Measurements from ENCODE around the gene WIF1.

WIF1 gene

GRCh38 chr12:65121049-65121955 lies at the start of gene WIF1:
WIF1 (minus strand) TSS chr12:65121305; CDS start chr12:65121191, 114 bp downstream.
- DNase-seq, result peak; percentile 7

DNA sequence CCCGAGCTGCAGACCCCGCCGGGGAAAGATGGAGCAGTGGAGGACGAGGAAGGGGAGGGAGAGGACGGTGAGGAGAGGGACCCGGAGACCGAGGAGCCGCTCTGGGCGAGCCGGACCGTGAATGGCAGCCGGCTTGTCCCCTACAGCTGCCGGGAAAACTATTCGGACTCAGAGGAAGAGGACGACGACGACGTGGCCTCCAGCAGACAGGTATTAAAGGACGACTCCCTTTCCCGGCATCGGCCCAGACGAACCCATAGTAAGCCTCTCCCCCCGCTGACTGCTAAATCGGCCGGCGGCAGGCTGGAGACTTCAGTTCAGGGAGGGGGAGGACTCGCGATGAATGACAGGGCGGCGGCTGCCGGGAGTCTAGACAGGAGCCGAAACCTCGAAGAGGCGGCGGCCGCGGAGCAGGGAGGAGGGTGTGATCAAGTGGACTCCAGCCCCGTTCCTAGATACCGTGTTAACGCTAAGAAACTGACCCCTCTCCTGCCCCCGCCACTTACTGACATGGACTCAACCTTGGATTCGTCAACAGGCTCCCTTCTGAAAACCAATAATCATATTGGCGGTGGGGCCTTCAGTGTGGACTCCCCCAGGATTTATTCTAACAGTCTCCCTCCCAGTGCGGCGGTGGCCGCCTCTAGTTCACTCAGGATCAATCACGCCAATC lies 49.2 kb upstream of the WIF1 start:
- peak; percentile 72 for DNase-seq

- peak; percentile 93 for DNase-seq
Observed at GRCh38 chr12:65169320-65170208, 48.5 kb upstream of the WIF1 start, which contains the start of gene LEMD3. LEMD3 (plus strand) TSS chr12:65169583; CDS start chr12:65169597, 14 bp downstream.

GRCh38 chr12:65168681-65169319 lies 47.7 kb upstream of the WIF1 start:
- DNase-seq, result peak; percentile 46

DNA sequence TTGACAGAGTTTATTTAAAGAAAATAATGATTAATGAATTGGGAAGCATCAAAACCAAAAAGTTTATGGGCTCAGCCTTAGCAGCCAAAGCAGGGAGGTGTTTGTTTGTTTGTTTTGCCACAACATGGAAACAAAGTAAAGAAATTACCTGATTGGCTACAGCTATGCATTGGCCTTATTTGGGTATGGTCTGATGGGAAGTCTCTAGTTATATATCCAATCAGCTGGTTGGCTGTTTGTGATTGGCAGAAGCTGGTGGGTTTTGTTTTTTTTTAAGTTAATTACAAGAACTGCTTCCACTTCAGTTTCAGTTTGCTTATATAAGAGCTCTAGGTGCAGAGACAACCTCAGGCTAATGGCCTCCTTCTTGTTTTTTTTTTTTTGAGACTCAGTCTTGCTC lies 43.7 kb upstream of the WIF1 start:
- peak; percentile 6 for DNase-seq

- no peak for DNase-seq
Observed at GRCh38 chr12:65164244-65164643, 43.1 kb upstream of the WIF1 start.

- no peak for DNase-seq
Observed at GRCh38 chr12:65162609-65163008, 41.5 kb upstream of the WIF1 start.

DNA sequence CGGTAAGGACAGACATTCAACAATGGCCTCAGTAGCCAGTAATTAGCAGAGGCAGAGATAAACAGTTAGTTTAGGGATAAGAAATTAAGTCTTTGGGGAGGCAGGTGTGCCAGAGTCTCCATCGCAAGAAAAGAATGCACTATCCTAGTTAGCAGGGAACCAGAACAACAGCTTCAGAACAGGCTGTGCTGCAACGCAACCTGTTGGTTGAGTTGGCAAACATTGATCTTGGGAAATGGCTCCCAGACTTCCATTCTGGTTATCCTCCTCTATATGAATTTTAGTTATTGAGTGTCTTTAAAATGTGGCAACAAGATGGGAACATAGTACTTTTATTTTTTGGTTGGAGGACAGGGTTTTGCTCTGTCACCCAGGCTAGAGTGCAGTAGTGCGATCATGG lies 36.0 kb upstream of the WIF1 start:
- DNase-seq, result no peak

DNA sequence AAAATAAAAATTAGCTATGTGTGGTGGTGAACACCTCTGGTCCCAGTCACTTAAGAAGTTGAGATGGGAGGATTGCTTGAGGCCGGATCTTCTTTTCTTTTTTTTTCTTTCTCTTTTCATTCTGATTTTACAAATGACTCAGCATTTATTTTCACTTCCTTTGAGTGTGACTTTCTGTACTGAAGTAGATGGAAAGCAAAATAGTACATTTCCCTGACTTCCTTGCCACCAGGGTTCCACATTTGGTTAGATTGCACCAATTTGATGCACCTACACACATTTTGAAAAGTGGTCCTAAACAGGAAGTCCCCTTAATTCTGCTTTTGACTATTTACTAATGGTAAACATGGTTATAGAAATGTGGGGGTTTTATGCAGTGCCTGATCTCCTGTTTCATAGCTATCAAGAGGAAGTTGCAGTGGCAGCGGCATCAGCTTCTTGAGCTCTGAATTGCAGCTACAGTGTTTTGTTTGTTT lies 35.3 kb upstream of the WIF1 start:
- DNase-seq, result peak; percentile 75

DNA sequence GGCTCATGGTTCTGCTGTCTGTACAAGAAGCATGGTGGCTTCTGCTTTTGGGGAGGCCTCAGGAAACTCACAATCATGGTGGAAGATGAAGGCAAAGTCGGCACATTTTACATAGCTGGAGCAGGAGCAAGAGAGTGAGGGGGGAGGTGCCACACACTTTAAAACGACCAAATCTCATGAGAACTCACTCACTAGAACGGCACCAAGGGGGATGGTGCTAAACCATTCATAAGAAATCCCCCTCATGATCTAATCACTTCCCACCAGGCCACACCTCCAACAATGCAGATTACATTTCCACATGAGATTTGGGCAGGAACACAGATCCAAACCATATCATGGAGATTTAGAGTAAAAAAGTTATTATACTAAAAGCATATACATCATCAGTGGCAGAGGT lies 34.7 kb upstream of the WIF1 start:
- DNase-seq, result peak; percentile 32

GRCh38 chr12:65152596-65152995 lies 31.5 kb upstream of the WIF1 start:
- no peak for DNase-seq

DNA sequence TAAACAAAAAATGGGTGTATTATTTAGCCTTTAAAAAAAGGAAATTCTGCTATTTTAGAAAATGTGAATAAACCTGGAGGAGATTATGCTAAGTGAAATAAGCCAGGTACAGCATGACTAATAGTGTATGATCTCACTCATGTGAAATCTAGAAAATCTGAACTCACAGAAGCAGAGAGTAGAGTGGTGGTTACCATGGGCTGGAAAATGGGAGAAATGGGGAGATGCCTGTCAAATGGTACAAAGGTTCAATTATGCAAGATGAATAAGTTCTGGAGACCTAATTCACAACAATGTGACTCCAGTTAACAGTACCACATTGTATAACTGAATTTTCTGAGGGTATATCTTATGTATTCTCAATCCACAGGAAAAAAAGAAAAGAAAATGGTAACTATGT lies 30.9 kb upstream of the WIF1 start:
- no peak for DNase-seq

GRCh38 chr12:65147312-65147905 lies 26.3 kb upstream of the WIF1 start:
- DNase-seq, result no peak

- DNase-seq, result no peak
Observed at GRCh38 chr12:65140738-65141137, 19.6 kb upstream of the WIF1 start.

GRCh38 chr12:65139389-65139788 lies 18.3 kb upstream of the WIF1 start:
- no peak for DNase-seq

- DNase-seq, result no peak
Observed at GRCh38 chr12:65133879-65134278, 12.8 kb upstream of the WIF1 start.

DNA sequence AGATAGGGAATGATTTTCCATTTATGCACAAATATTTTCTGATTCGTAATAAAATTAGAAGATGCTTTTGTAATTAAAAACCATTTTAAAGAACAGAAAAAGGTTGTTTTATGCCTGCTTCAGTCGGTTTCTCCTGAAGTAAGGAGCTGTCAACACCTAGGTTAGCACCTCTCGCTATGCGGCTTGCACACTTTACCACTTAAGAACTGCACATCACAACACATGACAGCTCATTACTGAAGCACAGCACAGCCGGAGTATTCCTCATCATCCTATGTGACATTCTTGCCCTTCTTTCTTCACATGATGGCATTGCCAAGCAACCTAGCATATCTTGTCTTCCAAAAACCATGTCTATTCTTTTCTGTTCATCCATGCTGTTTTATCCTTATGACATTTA lies 5.4 kb upstream of the WIF1 start:
- DNase-seq, result no peak

DNA sequence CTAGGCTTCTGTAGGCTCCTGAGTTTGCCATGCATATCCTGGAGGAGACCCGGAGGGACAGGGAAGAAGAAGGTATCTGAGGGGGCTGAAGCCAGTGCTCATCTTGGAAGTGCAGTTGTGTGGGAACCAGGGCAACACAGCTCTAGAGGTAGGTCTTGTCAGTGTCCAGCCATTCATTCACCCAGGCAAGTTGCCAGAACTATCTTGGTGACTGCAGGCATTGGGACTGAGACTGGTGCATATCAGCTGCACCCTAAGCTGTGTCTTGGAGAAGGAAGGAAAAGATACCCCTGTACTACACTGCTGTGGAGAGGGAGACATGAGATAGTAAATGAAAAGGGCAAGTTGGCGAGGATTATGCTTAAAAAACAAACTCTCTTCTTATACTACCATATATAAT lies 4.9 kb upstream of the WIF1 start:
- no peak for DNase-seq

- peak; percentile 33 for DNase-seq
Observed at GRCh38 chr12:65125247-65125646, 4.1 kb upstream of the WIF1 start.

DNA sequence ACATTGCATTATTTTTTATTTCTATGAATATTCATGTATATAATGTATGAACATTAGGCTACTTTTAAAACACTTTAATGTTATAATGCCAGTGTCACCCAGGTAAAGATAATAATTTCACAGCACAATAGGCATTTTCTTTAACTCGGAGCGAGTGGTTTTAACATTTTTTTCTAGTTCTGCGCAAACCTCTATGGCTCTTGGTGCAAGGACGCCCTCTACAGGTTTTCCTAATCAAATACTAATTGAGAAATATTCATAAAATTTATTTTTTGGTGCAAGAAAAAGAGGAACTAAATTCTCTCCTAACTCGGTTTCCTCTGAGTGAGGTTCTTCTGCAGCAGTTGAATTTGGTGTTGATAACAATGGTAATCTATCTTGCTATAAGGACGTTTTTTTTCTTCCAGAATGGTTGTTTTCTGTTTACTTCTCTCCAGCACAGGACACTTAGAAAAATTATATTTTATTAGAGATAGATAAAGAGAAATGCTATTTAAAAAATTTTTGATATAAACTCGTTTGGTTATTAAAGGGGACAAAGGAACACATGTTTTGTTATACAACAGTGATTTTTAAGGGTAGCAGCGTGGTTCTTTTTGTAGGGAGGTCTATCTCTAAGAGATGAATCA lies 2.4 kb upstream of the WIF1 start:
- DNase-seq, result peak; percentile 71

DNA sequence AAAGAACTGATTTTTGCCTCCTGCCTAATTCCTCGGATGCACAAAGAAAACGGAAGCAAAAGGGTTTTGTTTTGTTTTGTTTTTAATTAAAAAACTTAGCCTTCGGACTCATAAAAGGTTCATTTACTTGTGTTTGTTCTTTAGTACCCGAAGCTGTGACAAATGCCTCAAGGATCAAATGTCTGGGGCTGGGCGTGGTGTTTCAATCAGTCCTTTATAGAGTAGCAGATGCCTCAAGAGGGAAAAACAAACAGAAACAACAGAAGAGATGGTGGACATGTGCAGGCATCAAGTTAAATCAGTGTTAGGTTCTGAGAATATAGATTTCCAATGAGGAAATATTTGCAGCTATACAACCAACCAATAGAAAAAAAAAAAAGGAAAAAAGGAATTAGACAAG lies 1.6 kb upstream of the WIF1 start:
- DNase-seq, result no peak

All from inflammatory macrophage treated with lipopolysaccharide for 4 hours (primary cell).